Spinal cord (tissue), 10 donors: Measurements from ENCODE around the gene HIRIP3. TPM values are rescaled to one million over a fixed set of nuclear protein-coding genes. Genes with fewer than 3 reads are reported as not detected.

Experiments
- DNase-seq, 6 donors: peaks; one replicate each; pipeline versions ENCODE4 v3.0.0 to v3.0.0-alpha.2; 2013 to 2015; ENCODE audit warnings: low spot score in 6 of 6, low read depth in 4 of 6
- H3K27ac ChIP-seq: one replicate; pipeline ENCODE4 v1.5.1; 2013; ENCODE audit warnings: low read depth, low read length, control low read depth
- H3K27me3 ChIP-seq: one replicate; pipeline ENCODE4 v1.6.1; 2013; ENCODE audit warnings: low read length; ENCODE audit not compliant: control insufficient read depth, insufficient read depth
- H3K36me3 ChIP-seq: one replicate; pipeline ENCODE4 v1.6.1; 2013; ENCODE audit warnings: low read length; ENCODE audit not compliant: control insufficient read depth, insufficient read depth
- H3K4me1 ChIP-seq: one replicate; pipeline ENCODE4 v1.6.1; 2013; ENCODE audit warnings: low read length; ENCODE audit not compliant: control insufficient read depth, insufficient read depth
- H3K4me3 ChIP-seq: one replicate; pipeline ENCODE4 v1.5.1; 2013; ENCODE audit warnings: low read depth, low read length, control low read depth
- H3K9me3 ChIP-seq: one replicate; pipeline ENCODE4 v1.6.1; 2013; ENCODE audit warnings: low read length; ENCODE audit not compliant: control insufficient read depth, insufficient read depth
- WGBS: methylation state at CpG from one replicate; pipeline ENCODE4 v1.1.5; 2013; ENCODE audit warnings: missing lambda C conversion rate; ENCODE audit not compliant: insufficient coverage; 5-methylcytosine and 5-hydroxymethylcytosine counted together
- polyA plus RNA-seq, 2 donors: library from polyadenylated mRNA; unstranded; fragments of 120-200 nt; gene quantifications; one replicate each; pipeline ENCODE4 v1.2.1, GENCODE V29; 2013; ENCODE audit not compliant: insufficient read length in 2 of 2
- total RNA-seq, 2 donors: library from RNA; depleted of rRNA in 1 of 2; stranded (reverse); fragments of 120-200 nt in 1 of 2; fragments of >200 nt in 1 of 2; gene quantifications; one replicate each; pipeline versions ENCODE4 v1.2.3 to v1.2.4, GENCODE V29; 2013 to 2014
- donor health status: healthy.

HIRIP3 gene
- total and polyA plus RNA-seq, 4 donors: 12.2 to 28.8 (median 20.0) TPM

DNA sequence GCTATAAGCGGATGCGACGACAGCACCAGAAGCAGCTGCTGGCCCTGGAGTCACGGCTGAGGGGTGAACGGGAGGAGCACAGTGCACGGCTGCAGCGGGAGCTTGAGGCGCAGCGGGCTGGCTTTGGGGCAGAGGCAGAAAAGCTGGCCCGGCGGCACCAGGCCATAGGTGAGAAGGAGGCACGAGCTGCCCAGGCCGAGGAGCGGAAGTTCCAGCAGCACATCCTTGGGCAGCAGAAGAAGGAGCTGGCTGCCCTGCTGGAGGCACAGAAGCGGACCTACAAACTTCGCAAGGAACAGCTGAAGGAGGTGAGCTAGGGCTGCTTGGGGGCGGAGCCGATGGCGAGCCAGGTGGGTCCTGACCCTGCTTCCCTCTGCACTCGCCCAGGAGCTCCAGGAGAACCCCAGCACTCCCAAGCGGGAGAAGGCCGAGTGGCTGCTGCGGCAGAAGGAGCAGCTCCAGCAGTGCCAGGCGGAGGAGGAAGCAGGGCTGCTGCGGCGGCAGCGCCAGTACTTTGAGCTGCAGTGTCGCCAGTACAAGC lies 10.1 kb downstream of the HIRIP3 start:
- Histone ChIP-seq H3K4me1 (no peaks in the 10 kb centered on the region), H3K9me3 (no peaks in the 10 kb centered on the region), H3K27ac (no peak overlapping the region), H3K4me3 (no peak overlapping the region), H3K27me3 (no peaks in the 10 kb centered on the region), H3K36me3 (peaks cover 87% of the 10 kb centered on the region)
- DNase-seq: no peak
- 95% methylated on average over 28 of the region's 28 CpGs for whole genome bisulfite sequencing

DNA sequence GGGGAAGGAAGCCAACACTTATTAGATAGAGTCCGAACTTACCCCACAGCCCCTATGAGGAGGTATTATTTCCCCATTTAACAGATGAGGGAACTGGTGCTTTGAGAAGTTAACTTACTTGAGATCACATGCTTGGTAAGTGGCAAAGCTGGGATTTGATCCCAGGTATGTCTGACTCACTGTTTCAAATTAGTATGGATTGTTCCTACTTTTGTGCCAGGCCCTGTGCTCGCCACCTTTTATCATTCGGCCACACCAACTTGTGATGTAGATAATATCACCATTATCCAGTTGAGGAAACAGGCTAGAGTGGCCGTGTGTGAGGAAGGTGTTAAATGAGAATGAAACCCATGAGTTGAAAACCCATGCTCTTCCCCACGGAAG lies 10.7 kb downstream of the HIRIP3 start:
- Histone ChIP-seq H3K4me3 (no peak overlapping the region), H3K4me1 (no peaks in the 10 kb centered on the region), H3K27me3 (no peaks in the 10 kb centered on the region), H3K27ac (no peak overlapping the region), H3K9me3 (no peaks in the 10 kb centered on the region), H3K36me3 (peaks cover 92% of the 10 kb centered on the region)
- 71% methylated on average over 1 of the region's 5 CpGs for WGBS
- no peak for DNase-seq

DNA sequence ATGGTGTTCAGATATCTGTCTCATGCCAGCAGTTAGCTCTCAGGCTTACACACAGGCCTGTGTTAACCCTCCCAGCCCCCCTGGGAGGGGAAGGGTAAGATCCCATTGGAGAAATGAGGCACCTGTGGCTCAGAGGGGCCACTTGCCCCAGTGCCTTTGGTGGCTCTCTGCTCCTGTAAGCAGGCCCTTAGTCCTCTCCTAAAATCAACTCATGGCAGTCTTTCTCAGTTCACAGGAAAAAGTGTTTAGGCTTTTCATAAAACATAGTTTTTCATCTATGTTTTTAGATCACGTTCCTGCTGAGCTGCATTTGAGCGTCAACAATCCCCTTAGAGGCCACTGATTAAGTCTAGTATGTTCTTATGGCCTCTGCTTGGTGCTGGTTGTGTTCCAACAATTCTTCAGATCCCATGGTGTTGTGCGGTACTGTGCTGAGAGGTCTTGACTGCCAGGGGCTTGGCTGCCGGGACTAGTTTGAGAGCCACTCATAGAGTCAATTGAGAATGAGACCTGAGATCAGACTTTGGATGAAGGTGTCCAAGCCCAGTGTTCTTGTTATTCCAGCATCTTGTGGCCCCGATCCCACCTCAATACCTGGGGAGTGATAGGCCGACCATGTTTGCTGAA lies 11.2 kb downstream of the HIRIP3 start:
- Histone ChIP-seq H3K36me3 (peaks cover 92% of the 10 kb centered on the region), H3K27me3 (no peaks in the 10 kb centered on the region), H3K4me1 (no peaks in the 10 kb centered on the region), H3K4me3 (no peak overlapping the region), H3K27ac (no peak overlapping the region), H3K9me3 (no peaks in the 10 kb centered on the region)
- no peak for DNase-seq
- WGBS: 90% methylated on average over 4 of the region's 6 CpGs

DNA sequence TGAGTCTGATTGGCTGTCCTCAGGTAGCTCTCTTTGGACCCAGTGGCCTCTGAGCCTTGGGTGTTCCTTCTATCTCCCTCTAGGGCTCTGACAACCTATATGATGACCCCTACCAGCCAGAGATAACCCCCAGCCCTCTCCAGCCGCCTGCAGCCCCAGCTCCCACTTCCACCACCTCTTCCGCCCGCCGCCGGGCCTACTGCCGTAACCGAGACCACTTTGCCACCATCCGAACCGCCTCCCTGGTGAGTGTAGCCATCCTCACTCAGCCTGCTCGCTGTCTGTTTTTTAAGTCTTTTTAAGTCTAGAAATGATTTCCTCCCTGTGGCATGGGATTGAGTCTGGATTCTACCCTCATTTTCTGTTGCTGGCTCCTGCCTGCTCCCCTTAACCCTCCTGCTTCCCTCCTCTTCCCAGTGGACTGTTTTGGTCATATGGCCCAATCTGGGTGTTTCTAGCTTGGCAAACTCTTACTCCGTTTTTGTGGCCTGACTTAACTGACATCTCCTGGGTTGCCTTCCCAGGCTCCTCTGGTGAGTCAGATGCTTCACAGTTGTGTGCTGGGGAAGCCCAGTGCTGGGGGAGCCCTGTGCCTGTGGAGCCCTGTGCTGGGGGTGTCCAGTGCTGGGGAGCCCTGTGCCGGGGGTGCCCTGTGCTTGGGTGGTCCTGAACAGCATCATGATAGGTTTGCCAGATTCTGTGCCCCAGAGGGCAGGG lies 11.8 kb downstream of the HIRIP3 start:
- peaks cover 92% of the 10 kb centered on the region for H3K36me3 ChIP-seq
- no peaks in the 10 kb centered on the region for H3K9me3 ChIP-seq
- no peak overlapping the region for H3K27ac ChIP-seq
- no peak for DNase-seq
- 97% methylated on average over 11 of the region's 12 CpGs for WGBS
- H3K4me3 ChIP-seq: no peak overlapping the region
- H3K4me1 ChIP-seq: no peaks in the 10 kb centered on the region
- H3K27me3 ChIP-seq: no peaks in the 10 kb centered on the region

DNA sequence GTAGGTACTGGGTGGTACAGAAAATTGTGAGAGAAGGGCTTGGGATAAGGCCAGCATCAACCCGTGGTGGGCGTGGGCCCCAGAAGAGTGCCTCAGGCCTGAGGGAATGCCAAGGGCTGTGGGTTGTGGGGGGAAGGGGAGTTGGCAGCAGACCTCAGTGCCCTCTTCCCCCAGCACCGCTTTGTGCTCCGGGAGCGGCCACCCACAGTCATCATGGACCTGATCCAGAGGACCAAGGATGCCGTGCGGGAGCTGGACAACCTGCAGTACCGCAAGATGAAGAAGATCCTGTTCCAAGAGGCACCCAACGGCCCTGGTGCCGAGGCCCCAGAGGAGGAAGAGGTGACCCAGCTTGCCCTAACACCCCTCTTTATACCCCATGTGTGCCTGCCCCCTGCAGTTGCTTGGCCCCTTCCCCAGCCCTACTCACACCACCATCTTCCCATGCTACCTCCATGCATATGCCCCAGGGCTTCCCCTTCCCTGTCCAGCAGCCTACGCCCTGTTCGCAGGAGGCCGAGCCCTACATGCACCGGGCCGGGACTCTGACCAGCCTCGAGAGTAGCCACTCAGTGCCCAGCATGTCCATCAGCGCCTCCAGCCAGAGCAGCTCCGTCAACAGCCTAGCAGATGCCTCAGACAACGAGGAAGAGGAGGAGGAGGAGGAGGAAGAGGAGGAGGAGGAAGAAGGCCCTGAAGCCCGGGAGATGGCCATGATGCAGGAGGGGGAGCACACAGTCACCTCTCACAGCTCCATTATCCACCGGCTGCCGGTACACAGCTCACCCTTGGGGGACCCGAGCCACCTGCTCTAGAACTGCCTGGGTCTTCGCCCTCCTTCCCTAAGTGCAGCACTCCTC lies 12.6 kb downstream of the HIRIP3 start:
- DNase-seq: no peak
- H3K36me3 ChIP-seq: peaks cover 92% of the 10 kb centered on the region
- H3K4me1 ChIP-seq: peaks cover 4% of the 10 kb centered on the region
- H3K4me3 ChIP-seq: no peak overlapping the region
- H3K27me3 ChIP-seq: no peaks in the 10 kb centered on the region
- H3K9me3 ChIP-seq: no peaks in the 10 kb centered on the region
- WGBS: 94% methylated on average over 19 of the region's 24 CpGs
- H3K27ac ChIP-seq: no peak overlapping the region

DNA sequence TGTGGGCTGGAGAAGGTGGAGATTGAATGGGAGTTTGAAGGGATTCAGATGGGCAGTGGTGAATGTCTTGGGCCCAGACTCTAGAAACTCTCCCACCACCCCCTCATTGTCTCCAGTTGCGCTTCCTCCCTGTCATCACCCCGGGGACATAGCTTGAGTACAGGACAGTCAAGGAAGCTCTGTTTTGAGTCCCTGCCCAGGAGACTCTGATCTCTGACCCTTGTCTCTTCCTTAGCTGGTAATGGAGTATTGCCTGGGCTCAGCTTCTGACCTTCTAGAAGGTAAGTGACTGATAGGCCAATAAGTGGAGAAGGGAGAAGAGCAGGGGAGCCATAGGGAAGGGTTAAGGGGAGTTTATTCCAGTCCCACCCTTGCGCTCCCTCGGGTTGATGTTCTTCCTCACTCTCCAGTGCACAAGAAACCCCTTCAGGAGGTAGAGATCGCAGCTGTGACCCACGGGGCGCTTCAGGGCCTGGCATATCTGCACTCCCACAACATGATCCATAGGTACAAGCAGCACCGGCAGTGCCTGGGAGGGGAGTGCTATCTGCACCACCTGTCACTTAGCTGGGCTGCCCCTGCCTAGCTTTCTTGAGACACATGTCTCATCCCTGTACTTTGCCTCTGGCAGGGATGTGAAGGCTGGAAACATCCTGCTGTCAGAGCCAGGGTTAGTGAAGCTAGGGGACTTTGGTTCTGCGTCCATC lies 16.7 kb downstream of the HIRIP3 start:
- H3K4me1 ChIP-seq: peaks cover 33% of the 10 kb centered on the region
- H3K9me3 ChIP-seq: no peaks in the 10 kb centered on the region
- DNase-seq: no peak
- H3K4me3 ChIP-seq: no peak overlapping the region
- 97% methylated on average over 6 of the region's 9 CpGs for WGBS
- no peaks in the 10 kb centered on the region for H3K27me3 ChIP-seq
- H3K36me3 ChIP-seq: peaks cover 59% of the 10 kb centered on the region
- no peak overlapping the region for H3K27ac ChIP-seq

DNA sequence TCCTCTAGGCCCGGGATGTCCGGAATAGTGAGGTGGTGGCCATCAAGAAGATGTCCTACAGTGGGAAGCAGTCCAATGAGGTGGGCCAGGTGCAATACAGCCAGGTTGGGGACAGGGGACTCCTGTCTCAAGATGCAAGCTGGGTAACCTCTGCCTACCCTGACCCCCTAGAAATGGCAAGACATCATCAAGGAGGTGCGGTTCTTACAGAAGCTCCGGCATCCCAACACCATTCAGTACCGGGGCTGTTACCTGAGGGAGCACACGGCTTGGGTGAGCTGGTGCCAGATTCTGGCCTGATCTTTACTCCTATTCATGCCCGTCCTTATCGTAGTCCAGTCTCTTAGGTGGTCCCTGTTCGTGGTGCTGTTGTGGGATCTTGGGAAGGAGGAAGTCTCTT lies 17.3 kb downstream of the HIRIP3 start:
- H3K9me3 ChIP-seq: no peaks in the 10 kb centered on the region
- no peak overlapping the region for H3K27ac ChIP-seq
- no peak overlapping the region for H3K4me3 ChIP-seq
- 100% methylated on average over 5 of the region's 9 CpGs for WGBS
- H3K27me3 ChIP-seq: no peaks in the 10 kb centered on the region
- peaks cover 53% of the 10 kb centered on the region for H3K36me3 ChIP-seq
- peaks cover 37% of the 10 kb centered on the region for H3K4me1 ChIP-seq
- DNase-seq: no peak

DNA sequence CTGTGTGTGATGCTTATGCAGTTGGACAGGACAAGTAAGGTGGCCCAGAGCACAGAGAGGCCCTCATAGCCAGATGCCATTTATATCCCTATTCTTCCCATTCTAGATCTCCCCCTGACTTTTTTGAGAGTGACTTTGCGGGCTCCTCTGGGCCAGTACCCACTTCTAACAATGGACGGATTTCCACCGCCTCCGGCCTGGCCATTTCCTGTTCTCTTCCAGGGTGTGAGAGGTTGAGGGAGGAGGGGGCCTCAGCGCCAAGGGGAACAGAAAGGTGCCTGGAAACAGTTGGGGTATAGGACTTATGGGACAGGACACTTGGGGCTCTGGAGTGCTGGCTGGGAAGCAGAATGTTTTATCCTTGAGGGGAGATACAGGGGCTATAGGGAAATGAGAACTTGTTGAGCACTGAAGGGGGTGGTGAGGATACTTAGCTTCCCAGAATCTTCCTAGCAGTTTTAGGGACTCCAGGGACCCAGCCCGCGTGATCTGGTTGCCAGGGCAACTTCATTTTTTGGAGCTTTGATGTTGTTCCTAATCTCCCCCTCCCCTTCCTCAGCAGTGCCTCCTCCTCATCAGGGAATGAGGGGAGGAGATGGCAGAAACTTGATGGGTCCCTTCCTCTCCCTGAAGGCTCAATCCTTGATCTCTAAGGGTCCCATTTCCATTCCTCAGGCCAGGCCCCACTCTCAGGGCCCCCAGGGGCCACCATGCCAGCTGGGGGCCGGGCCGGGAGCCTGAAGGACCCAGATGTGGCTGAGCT lies 18.2 kb downstream of the HIRIP3 start:
- Histone ChIP-seq H3K9me3 (no peaks in the 10 kb centered on the region), H3K4me3 (no peak overlapping the region), H3K27me3 (no peaks in the 10 kb centered on the region), H3K4me1 (peaks cover 37% of the 10 kb centered on the region), H3K27ac (no peak overlapping the region), H3K36me3 (peaks cover 44% of the 10 kb centered on the region)
- 80% methylated on average over 6 of the region's 9 CpGs for WGBS
- DNase-seq: no peak
